Stimulated activated CD4-positive, alpha-beta T cell treated with anti-CD3 and anti-CD28 coated beads, Interleukin-1b, Interleukin-23, amount 100 ng/mL, for 48 hours (primary cell): ENCODE measurements around the gene KRT15.

Source experiments
- DNase-seq: peaks from one replicate; pipeline ENCODE4 v3.0.0-alpha.2; 2020

Gene KRT15

DNA sequence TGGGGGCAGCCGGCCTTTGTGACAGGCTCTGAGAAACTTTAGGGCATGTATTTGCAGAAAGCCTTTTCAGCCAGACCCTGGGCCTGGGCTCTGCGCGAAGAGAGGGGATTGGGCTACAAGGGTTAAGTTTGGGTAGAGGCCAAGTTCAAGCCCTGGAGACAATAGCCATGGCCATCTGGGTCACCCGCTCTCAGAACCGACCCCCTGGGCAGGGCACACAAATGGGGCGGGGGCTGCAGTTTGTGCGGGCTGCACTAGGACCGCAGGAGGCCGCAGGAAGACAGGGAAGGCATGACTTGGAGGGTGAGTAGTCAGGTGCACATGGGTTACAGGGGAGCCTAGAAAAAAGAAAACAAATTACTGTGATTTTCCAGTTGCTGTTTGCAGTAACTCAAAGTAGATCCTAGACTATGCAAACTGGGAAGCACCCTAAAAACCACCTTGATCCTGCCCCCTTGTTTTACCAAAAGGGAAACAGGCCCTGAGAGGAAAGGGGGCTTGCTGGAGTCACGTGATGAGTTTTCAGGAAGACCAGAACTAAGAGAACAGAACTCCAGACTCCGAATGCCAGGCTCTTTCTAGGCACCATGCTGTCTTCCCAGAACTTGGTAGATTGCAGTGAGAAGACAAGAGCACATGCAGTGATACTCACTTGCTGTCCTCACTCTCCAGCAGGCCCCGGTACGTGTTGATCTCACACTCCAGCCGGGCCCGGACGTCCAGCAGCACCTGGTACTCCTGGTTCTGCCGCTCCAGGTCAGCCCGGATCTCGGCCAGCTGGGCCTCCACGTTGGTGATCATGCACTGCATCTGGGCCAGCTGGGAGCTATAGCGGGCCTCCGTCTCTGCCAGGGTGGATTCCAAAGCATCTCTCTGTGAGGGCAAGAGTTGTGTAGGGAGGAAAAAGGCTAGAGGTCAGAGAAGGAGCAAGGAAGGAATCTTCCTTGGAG is 41.5 kb downstream of the KRT15 start:
- no peak for DNase-seq

DNA sequence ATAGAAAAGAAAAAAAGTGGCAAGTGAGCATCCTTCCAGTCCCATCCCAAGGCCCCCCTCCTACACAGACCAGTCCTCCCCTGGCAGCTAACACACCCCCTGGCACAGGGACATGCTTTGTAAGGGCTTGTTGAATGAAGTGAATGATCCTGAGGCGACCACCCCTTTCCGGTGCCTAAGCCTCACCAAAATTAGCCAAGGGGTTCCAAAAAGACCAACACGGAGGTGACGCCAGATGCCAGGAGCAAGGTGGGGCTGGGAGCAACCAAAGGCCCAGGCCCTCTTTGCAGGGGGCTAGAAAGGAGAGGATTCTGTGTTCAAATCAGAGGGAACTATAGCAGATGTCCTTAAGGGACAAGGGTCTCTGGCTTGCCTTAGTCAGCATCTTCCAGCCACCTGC is 43.3 kb downstream of the KRT15 start:
- DNase-seq: no peak

DNA sequence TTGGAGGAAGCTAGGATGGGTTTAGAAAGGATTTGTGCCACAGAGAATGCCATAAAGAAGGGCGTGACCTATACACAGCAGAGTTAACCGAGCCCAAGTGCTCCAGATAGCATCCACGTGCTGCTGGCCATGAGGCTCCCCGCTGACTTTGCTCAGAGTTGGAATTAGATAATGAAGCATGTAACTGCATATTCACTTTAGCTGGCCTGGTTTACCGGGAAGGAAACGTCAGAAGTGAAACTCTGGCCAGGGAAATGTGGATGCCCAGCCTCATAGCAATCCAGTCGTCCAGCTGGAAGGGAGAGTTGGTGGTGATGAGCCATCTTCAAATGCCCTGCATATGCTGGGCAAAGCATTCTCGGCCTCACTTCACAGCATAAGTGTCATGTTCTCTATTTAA is 43.8 kb downstream of the KRT15 start:
- no peak for DNase-seq

DNA sequence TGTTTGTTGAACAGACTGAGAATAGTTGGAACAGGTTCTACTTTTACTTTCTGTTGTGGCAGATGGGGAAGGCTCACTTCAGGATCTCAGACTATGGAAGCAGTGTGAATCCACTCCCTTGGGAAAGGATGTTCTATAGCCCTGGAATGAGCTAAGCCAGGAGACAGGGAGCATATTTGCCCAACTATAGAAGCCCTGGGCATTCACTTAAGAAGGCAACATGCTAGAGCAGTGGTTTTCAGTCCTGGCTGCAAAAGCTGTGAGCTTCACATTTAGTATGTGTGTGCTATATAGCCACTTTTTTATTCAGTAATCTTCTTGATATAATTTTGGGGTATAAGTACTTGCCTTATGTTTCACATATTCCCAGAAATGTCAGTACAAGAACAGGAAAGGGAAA is 50.3 kb downstream of the KRT15 start:
- no peak for DNase-seq

DNA sequence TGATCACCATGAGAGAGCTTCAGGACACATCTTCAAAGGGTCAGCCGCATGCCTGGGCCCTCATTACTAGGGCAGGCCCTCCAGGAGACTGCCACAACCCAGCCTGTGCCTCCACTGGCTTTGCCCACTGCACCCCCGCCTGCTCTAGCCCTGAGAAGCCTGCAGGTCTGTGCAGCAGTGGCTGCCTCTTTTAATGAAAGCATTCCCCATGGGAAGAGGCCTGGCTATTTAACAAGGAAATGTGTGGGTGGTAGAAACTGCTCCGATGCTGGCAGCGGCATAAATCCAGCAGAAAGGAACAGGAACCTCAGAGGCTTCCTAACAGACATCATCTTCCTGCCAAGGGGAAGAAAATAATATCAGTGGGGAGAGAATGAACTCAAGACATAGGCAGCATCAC is 51.1 kb downstream of the KRT15 start:
- DNase-seq: no peak

DNA sequence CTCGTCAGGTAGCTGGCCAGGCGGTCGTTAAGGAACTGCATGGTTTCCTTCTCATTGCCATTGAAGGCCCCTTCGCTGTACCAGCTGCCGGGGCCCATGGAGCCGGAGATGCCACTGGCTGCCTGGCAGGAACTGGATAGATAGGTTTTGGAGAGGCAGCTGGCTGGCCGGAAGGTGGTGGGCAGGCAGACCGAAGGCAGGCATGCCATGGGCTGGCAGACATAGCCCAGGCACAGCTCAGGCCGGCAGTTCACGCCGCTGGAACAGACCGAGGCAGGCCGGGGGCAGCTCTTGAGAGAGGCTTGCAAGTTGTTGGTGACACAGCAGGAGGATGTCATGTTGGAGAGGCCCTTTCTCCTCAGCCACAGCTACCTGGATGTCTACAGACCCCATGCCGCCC is 51.7 kb downstream of the KRT15 start, which contains the start of gene KRT32:
KRT32 (minus strand) TSS at position 399 of the 400 bp plus-strand sequence; CDS start at position 338, 61 bp downstream.
- DNase-seq: no peak

DNA sequence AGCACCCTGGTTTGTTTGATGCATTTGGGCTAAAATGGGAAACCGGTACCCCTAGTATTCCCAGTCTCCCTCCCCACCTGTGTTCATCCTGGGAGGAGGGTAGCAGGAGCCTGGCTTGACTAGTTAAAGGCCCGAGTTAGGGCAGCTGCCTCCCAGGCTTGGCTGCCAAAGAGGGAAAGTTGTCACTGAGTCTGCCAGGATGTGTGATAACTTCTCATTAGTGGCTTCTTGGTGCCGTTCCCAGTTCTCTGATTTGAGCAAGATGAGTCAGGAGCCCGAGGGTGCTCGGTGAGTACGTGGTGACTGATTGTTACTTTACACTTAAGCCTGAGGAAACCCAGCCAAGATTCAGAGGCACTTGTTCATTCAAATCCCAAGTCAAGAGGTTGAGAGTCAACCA is 54.0 kb downstream of the KRT15 start:
- DNase-seq: no peak

DNA sequence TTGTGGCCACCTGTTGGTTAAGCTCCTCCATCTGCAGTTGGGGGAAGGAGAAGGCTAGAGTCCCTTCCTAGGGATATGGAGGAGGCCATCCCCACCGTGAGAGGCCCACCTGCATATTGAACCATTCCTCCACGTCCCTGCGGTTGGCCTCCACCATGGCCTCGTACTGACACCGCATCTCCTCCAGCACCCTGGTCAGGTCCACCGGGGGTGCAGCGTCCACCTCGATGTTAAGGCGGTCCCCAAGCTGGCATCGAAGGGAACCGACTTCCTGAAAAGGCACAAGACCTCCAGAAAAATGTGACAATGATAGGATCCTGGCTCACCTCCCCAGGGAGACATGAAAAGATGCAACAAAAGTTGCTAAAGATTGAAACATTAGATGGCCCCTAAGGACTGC is 54.5 kb downstream of the KRT15 start:
- no peak for DNase-seq

DNA sequence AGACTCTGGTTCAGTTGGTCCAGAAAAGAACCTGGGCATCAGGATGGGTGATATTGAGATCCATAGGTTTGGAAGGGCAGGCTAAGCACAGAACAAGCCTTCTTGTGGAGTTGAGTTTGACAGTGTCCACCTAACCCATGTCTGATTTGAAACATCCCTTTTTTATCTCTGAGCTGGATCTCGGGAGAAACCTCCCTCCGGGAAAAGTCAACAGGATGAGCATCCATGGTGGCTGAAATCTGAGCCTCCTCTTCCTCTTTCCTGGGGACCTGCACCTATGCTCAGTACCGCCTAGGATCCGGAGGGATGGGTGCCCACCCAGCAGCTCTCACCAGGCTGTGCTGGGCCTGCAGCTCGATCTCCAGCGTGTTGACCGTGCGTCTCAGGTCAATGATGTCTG is 54.9 kb downstream of the KRT15 start:
- no peak for DNase-seq
